ENCODE results near the gene GNAQ.

The GNAQ gene

DNA sequence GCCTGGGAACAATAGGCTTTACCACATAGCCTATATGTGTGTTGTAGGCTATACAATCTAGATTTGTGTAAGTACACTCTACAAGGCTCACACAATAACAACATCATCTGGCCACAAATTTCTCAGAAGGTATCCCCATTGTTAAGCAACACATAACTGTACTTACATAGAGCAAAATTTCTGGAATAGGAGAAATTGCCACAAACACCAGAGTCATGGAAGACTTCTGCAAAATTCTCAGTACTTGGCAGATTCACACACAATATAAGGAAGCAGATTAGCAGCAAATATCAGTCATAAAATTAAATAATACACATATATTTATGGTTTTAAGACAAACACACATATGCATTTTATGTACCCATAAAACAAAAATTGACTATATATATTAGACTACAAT, 16.4 kb downstream of the GNAQ start:
- Histone ChIP-seq H4K20me1 (ENCODE audit: insufficient read depth, low read length) (peaks cover 43% of the 10 kb centered on the region; the same call in 1 of the 2 replicates), H3K27me3 (ENCODE audit: insufficient read depth, low read length, poor library complexity) (no peaks in the 10 kb centered on the region), H3K79me2 (ENCODE audit: insufficient read depth, low read length) (peaks cover 98% of the 10 kb centered on the region), H3K4me1 (ENCODE audit: insufficient read depth, low read length) (peaks cover 23% of the 10 kb centered on the region), H3K9ac (ENCODE audit: low read depth, low read length) (no peak overlapping the region), H3K27ac (ENCODE audit: low read length) (no peak overlapping the region), H3K9me3 (ENCODE audit: insufficient read depth, low read length, severe bottlenecking) (no peaks in the 10 kb centered on the region), H2AFZ (ENCODE audit: low read depth, low read length) (no peak overlapping the region), H3K4me3 (ENCODE audit: low read depth in 1 of 2, low read length in 2 of 2) (no peak overlapping the region), H3K36me3 (ENCODE audit: insufficient read depth, low read length) (0 out of 2 replicates have a peak, but pooled peaks cover 4% of the 10 kb centered on the region), H3K4me2 (ENCODE audit: insufficient read depth, low read length) (no peak overlapping the region)
- TF ChIP-seq EZH2 (IDR thresholded peaks at IDR 0.05; ENCODE audit: borderline replicate concordance, low read depth, low read length, severe bottlenecking), result no peak
- TF ChIP-seq, protein P1, sequence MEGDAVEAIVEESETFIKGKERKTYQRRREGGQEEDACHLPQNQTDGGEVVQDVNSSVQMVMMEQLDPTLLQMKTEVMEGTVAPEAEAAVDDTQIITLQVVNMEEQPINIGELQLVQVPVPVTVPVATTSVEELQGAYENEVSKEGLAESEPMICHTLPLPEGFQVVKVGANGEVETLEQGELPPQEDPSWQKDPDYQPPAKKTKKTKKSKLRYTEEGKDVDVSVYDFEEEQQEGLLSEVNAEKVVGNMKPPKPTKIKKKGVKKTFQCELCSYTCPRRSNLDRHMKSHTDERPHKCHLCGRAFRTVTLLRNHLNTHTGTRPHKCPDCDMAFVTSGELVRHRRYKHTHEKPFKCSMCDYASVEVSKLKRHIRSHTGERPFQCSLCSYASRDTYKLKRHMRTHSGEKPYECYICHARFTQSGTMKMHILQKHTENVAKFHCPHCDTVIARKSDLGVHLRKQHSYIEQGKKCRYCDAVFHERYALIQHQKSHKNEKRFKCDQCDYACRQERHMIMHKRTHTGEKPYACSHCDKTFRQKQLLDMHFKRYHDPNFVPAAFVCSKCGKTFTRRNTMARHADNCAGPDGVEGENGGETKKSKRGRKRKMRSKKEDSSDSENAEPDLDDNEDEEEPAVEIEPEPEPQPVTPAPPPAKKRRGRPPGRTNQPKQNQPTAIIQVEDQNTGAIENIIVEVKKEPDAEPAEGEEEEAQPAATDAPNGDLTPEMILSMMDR (IDR thresholded peaks at IDR 0.05; ENCODE audit: borderline replicate concordance, extremely low read depth, low read length, poor library complexity, severe bottlenecking), result no peak
- ATAC-seq (ENCODE audit: insufficient read depth, low read depth), result no peak
- DNase-seq, result no peak

DNA sequence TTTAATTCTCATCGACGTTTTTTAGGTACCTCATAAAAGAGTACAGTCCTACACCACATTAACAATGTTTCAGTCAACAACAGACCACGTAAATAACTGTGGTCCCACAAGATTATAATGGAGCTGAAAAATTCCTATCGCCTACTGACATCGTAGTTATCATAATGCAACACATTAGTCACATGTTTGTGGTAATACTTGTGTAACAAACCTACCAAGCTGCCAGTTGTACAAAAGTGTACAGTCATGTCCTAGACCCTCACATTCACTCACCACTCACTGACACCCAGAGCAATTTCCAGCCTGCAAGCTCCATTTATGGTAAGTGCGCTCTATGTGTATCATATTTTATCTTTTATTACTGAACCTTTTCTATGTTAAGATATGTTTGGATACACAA, 16.8 kb downstream of the GNAQ start:
- Histone ChIP-seq H3K27me3 (ENCODE audit: insufficient read depth, low read length, poor library complexity) (no peaks in the 10 kb centered on the region), H3K79me2 (ENCODE audit: insufficient read depth, low read length) (peaks cover 98% of the 10 kb centered on the region), H3K4me1 (ENCODE audit: insufficient read depth, low read length) (peaks cover 27% of the 10 kb centered on the region), H3K36me3 (ENCODE audit: insufficient read depth, low read length) (0 out of 2 replicates have a peak, but pooled peaks cover 4% of the 10 kb centered on the region), H3K9me3 (ENCODE audit: insufficient read depth, low read length, severe bottlenecking) (no peaks in the 10 kb centered on the region), H3K4me3 (ENCODE audit: low read depth in 1 of 2, low read length in 2 of 2) (no peak overlapping the region), H3K27ac (ENCODE audit: low read length) (no peak overlapping the region), H3K9ac (ENCODE audit: low read depth, low read length) (no peak overlapping the region), H4K20me1 (ENCODE audit: insufficient read depth, low read length) (peaks cover 43% of the 10 kb centered on the region), H3K4me2 (ENCODE audit: insufficient read depth, low read length) (no peak overlapping the region), H2AFZ (ENCODE audit: low read depth, low read length) (no peak overlapping the region)
- TF ChIP-seq, protein P1 (IDR thresholded peaks at IDR 0.05; ENCODE audit: borderline replicate concordance, extremely low read depth, low read length, poor library complexity, severe bottlenecking), result no peak
- TF ChIP-seq EZH2 (IDR thresholded peaks at IDR 0.05; ENCODE audit: borderline replicate concordance, low read depth, low read length, severe bottlenecking), result no peak
- ATAC-seq (ENCODE audit: insufficient read depth, low read depth), result no peak
- DNase-seq, result no peak

DNA sequence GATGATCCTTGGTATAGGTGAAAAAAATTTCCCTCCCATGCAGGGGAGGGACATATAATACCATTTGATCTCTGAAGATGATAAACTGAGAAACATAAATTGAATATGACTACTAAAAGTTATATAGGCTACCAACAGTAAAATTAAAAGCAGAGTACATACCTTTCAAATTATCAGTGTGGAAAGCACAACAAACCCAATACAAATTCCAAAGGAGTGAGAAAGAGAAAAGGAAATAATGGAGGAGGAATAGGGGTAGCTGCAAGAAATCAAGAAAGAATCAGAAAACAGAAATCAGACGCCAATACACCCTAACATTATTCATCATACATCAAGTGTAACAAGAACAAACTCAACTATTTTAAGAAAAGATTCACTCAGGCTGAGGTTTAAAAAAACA, 17.7 kb downstream of the GNAQ start:
- TF ChIP-seq EZH2 (IDR thresholded peaks at IDR 0.05; ENCODE audit: borderline replicate concordance, low read depth, low read length, severe bottlenecking), result no peak
- TF ChIP-seq, protein P1 (IDR thresholded peaks at IDR 0.05; ENCODE audit: borderline replicate concordance, extremely low read depth, low read length, poor library complexity, severe bottlenecking), result no peak
- H3K4me3 ChIP-seq (ENCODE audit: low read depth in 1 of 2, low read length in 2 of 2), result no peak overlapping the region
- 0 out of 2 replicates have a peak, but pooled peaks cover 4% of the 10 kb centered on the region for H3K36me3 ChIP-seq (ENCODE audit: insufficient read depth, low read length)
- no peak overlapping the region for H2AFZ ChIP-seq (ENCODE audit: low read depth, low read length)
- H3K9me3 ChIP-seq (ENCODE audit: insufficient read depth, low read length, severe bottlenecking), result no peaks in the 10 kb centered on the region
- no peak for ATAC-seq (ENCODE audit: insufficient read depth, low read depth)
- DNase-seq, result no peak
- peaks cover 35% of the 10 kb centered on the region for H3K4me1 ChIP-seq (ENCODE audit: insufficient read depth, low read length)
- H3K27me3 ChIP-seq (ENCODE audit: insufficient read depth, low read length, poor library complexity), result no peaks in the 10 kb centered on the region
- peaks cover 99% of the 10 kb centered on the region for H3K79me2 ChIP-seq (ENCODE audit: insufficient read depth, low read length)
- no peak overlapping the region for H3K9ac ChIP-seq (ENCODE audit: low read depth, low read length)
- peaks cover 48% of the 10 kb centered on the region for H4K20me1 ChIP-seq (ENCODE audit: insufficient read depth, low read length)
- no peak overlapping the region for H3K27ac ChIP-seq (ENCODE audit: low read length)
- no peak overlapping the region for H3K4me2 ChIP-seq (ENCODE audit: insufficient read depth, low read length)

Data from DND-41 (cell line).